ENCODE results near the gene IFNAR1. TPM values are rescaled to one million over a fixed set of nuclear protein-coding genes. Genes with fewer than 3 reads are reported as not detected.

Gene IFNAR1
- total RNA-seq, 4 donors from 2014 or later = 28.9 to 44.1 (median 31.9) TPM

- WGBS, 2 donors (ENCODE audit: low coverage in 1 of 2) = 78 to 83% methylated on average over 1 to 2 of the region's 4 CpGs
These were observed 43.4 kb downstream of the IFNAR1 start for GRCh38 chr21:33368124-33368523.

DNA sequence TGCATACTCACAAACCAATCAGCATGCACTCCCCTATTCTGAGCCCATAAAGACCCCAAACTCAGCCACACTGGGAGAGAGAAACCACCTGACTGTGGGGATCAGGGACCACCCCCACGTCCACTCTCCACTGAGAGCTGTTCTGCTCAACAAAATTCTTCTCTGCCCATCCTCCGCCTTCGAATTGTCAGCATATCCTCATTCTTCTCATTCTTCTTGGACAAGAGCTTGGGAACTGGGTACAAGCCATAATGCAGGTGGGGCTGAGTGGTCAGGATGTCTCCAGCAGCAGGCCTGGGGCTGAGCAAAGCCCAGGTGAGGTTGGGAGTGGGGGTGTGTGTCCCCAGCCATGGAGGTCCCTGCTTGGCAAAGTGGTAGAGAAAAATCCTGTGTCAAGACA is 43.8 kb downstream of the IFNAR1 start:
- Histone ChIP-seq H3K27me3 (peaks cover 4% of the 10 kb centered on the region), H3K27ac (no peak overlapping the region), H3K4me1 (peaks cover 0 to 1% (median 0%) of the 10 kb centered on the region in 3 donors), H3K9me3 (peaks cover 0 to 31% (median 0%) of the 10 kb centered on the region in 3 donors), H3K36me3 (no peaks in the 10 kb centered on the region), H3K4me3 (no peak overlapping the region)
- TF ChIP-seq EP300 (IDR thresholded peaks at IDR 0.05) (no peak), POLR2A (IDR thresholded peaks at IDR 0.05) (no peak), POLR2AphosphoS5 (IDR thresholded peaks at IDR 0.05) (no peak)
- TF ChIP-seq, protein P1, sequence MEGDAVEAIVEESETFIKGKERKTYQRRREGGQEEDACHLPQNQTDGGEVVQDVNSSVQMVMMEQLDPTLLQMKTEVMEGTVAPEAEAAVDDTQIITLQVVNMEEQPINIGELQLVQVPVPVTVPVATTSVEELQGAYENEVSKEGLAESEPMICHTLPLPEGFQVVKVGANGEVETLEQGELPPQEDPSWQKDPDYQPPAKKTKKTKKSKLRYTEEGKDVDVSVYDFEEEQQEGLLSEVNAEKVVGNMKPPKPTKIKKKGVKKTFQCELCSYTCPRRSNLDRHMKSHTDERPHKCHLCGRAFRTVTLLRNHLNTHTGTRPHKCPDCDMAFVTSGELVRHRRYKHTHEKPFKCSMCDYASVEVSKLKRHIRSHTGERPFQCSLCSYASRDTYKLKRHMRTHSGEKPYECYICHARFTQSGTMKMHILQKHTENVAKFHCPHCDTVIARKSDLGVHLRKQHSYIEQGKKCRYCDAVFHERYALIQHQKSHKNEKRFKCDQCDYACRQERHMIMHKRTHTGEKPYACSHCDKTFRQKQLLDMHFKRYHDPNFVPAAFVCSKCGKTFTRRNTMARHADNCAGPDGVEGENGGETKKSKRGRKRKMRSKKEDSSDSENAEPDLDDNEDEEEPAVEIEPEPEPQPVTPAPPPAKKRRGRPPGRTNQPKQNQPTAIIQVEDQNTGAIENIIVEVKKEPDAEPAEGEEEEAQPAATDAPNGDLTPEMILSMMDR (IDR thresholded peaks at IDR 0.05) = no peak
- WGBS, 2 donors (ENCODE audit: low coverage in 1 of 2) = 79 to 100% methylated on average over 3 of the region's 3 CpGs
- no peak for ATAC-seq

More at GRCh38 chr21:33368124-33368523, 43.4 kb downstream of the IFNAR1 start:
- ATAC-seq = no peak
- Histone ChIP-seq H3K27me3 (peaks cover 4% of the 10 kb centered on the region), H3K9me3 (peaks cover 0 to 31% (median 0%) of the 10 kb centered on the region in 3 donors), H3K4me1 (no peaks in the 10 kb centered on the region), H3K4me3 (no peak overlapping the region), H3K36me3 (no peaks in the 10 kb centered on the region), H3K27ac (no peak overlapping the region)
- TF ChIP-seq POLR2A (IDR thresholded peaks at IDR 0.05) = no peak

DNA sequence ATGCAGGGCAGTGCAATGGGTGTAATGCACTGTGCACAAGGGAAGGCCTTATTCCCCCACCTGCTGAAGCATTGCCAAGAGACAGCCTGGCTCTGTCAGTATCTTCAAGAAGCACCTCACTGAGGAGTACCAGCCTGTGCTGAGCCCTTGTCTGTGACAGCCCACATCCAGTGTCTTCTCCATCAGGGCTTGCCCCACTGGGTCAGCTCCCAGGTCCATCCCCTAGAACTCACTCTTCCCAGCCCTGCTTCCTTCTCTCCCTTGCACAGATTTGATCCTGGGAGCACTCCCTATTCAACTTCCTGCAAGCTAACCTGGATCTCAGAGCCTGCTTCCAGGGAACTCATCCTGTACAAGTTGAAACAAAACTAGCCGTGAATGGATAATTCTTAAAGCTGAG is 44.8 kb downstream of the IFNAR1 start:
- no peak for ATAC-seq
- 100% methylated on average over 1 of the region's 1 CpG; no CpG with 5 or more reads in 1 of the 2 donors for WGBS, 2 donors (ENCODE audit: low coverage in 1 of 2)
- Histone ChIP-seq H3K36me3 (no peaks in the 10 kb centered on the region), H3K27ac (no peak overlapping the region), H3K4me3 (no peak overlapping the region), H3K4me1 (peaks cover 0 to 11% (median 0%) of the 10 kb centered on the region in 3 donors), H3K9me3 (peaks cover 0 to 31% (median 0%) of the 10 kb centered on the region in 3 donors), H3K27me3 (peaks cover 4% of the 10 kb centered on the region)
- TF ChIP-seq, protein P1 (IDR thresholded peaks at IDR 0.05) = no peak

- Histone ChIP-seq H3K4me1 (peaks cover 0 to 16% (median 0%) of the 10 kb centered on the region in 3 donors), H3K36me3 (no peaks in the 10 kb centered on the region), H3K4me3 (no peak overlapping the region), H3K9me3 (peaks cover 0 to 31% (median 0%) of the 10 kb centered on the region in 3 donors), H3K27me3 (peaks cover 4% of the 10 kb centered on the region), H3K27ac (no peak overlapping the region)
- no peak for TF ChIP-seq POLR2A (IDR thresholded peaks at IDR 0.05)
- no peak for TF ChIP-seq POLR2AphosphoS5 (IDR thresholded peaks at IDR 0.05)
- no peak for TF ChIP-seq EP300 (IDR thresholded peaks at IDR 0.05)
- TF ChIP-seq, protein P1 (IDR thresholded peaks at IDR 0.05) = no peak
- WGBS, 2 donors (ENCODE audit: low coverage in 1 of 2) = 90 to 100% methylated on average over 1 to 2 of the region's 2 CpGs
- no peak for ATAC-seq
These were observed 45.5 kb downstream of the IFNAR1 start for GRCh38 chr21:33370305-33370704.

- no peak for ATAC-seq
- 74 to 83% methylated on average over 1 to 3 of the region's 3 CpGs for WGBS, 2 donors (ENCODE audit: low coverage in 1 of 2)
These were observed 46.6 kb downstream of the IFNAR1 start for GRCh38 chr21:33371366-33371765.

DNA sequence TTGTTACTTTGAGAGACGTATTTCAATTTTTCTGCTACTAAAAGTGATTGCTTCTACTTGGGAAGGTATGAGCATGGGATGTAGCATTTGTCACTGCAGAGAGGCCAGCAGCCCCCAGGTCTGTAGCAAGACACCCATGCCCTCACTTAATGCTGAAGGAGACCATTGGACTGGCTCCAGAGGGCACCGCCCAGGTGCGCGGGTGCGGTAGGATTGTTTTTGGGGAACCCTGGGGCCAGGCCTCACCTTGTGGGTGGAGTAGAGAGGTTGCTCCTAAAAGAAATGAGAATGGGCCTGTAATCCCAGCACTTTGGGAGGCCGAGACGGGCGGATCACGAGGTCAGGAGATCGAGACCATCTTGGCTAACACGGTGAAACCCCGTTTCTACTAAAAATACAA is 47.8 kb downstream of the IFNAR1 start:
- peaks cover 0 to 16% (median 0%) of the 10 kb centered on the region in 3 donors for H3K4me1 ChIP-seq
- H3K27me3 ChIP-seq = peaks cover 5% of the 10 kb centered on the region
- 100% methylated on average over 1 of the region's 12 CpGs; no CpG with 5 or more reads in 1 of the 2 donors for WGBS, 2 donors (ENCODE audit: low coverage in 1 of 2)
- ATAC-seq = no peak
- H3K9me3 ChIP-seq = peaks cover 0 to 20% (median 0%) of the 10 kb centered on the region in 3 donors
- no peaks in the 10 kb centered on the region for H3K36me3 ChIP-seq
- no peak for TF ChIP-seq POLR2A (IDR thresholded peaks at IDR 0.05)
- no peak for TF ChIP-seq EP300 (IDR thresholded peaks at IDR 0.05)
- TF ChIP-seq, protein P1 (IDR thresholded peaks at IDR 0.05) = no peak
- TF ChIP-seq POLR2AphosphoS5 (IDR thresholded peaks at IDR 0.05) = no peak
- H3K4me3 ChIP-seq = no peak overlapping the region
- H3K27ac ChIP-seq = no peak overlapping the region

More at GRCh38 chr21:33371366-33371765, 46.6 kb downstream of the IFNAR1 start:
- no peak for TF ChIP-seq EP300 (IDR thresholded peaks at IDR 0.05)
- peaks cover 7% of the 10 kb centered on the region for H3K27me3 ChIP-seq
- H3K4me3 ChIP-seq = no peak overlapping the region
- peaks cover 0 to 16% (median 0%) of the 10 kb centered on the region in 3 donors for H3K4me1 ChIP-seq
- no peaks in the 10 kb centered on the region for H3K36me3 ChIP-seq
- peaks cover 0 to 31% (median 0%) of the 10 kb centered on the region in 3 donors for H3K9me3 ChIP-seq
- H3K27ac ChIP-seq = no peak overlapping the region
